ENCODE results near the gene PTPN14. TPM values are rescaled to one million over a fixed set of nuclear protein-coding genes. Genes with fewer than 3 reads are reported as not detected.

The PTPN14 gene
- total and polyA plus RNA-seq, 2 donors from 2014 or later: 5.1 to 87.2 TPM

DNA sequence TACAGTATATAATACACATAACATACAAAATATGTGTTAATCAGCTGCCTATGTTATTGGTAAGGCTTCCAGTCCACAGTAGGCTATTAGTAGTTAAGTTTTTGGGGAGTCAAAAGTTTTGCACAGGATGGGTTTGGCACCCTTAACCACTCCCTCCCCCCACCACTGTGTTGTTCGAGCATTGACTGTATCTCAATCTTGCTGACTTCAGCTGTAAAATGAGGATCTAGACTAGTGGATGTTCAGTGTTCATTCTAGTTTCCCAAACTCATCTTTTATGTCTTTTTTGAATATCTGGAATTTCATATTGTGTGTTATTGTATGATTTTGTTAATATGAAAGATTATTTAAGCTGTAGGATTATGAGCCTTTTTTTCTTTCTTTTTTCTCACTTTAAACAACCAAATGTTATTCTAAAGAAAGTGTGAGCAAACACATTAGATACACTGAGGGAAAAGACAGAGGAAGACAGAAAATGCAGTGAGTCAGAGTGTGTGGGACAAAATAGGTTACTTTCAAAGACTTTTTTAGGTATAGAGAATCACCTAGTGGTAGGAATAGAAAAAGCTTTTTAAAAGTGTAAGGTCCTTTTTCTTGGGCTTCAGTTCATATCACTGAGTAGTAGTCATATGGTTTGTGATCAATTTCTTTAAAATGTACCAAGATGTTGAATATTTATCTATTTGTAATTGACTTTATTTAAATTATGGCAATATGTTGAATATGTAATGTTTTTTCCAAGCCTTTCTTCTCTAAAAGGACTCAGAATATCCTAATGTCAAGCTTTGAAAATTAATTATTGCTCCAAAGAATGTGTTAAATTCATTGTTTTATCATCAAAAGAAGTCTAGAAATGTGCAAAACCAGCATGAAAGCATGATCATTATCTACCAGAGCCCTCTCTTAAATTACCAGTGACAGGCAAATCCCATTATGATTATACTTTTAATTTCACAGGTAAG is 33.7 kb upstream of the PTPN14 start:
- FAIRE-seq: peak; percentile 98
- Histone ChIP-seq H3K36me3 (ENCODE audit: control insufficient read depth in 2 of 3, insufficient read depth in 3 of 3, low read length in 3 of 3) (no peaks in the 10 kb centered on the region), H3K4me1 (ENCODE audit: control insufficient read depth in 2 of 3, insufficient read depth in 2 of 3, low read depth in 1 of 3, low read length in 3 of 3) (no peaks in the 10 kb centered on the region), H3K4me3 (ENCODE audit: low read length in 3 of 3) (no peak overlapping the region), H3K27me3 (ENCODE audit: control insufficient read depth, insufficient read depth, low read length) (no peaks in the 10 kb centered on the region), H3K9me3 (ENCODE audit: control insufficient read depth in 2 of 3, insufficient read depth in 1 of 3, low read length in 3 of 3) (no peaks in the 10 kb centered on the region), H3K27ac (ENCODE audit: low read depth in 2 of 2, low read length in 2 of 2) (no peak overlapping the region), H3K9ac (ENCODE audit: low read length in 3 of 3) (no peak overlapping the region)
- TF ChIP-seq, protein P1, sequence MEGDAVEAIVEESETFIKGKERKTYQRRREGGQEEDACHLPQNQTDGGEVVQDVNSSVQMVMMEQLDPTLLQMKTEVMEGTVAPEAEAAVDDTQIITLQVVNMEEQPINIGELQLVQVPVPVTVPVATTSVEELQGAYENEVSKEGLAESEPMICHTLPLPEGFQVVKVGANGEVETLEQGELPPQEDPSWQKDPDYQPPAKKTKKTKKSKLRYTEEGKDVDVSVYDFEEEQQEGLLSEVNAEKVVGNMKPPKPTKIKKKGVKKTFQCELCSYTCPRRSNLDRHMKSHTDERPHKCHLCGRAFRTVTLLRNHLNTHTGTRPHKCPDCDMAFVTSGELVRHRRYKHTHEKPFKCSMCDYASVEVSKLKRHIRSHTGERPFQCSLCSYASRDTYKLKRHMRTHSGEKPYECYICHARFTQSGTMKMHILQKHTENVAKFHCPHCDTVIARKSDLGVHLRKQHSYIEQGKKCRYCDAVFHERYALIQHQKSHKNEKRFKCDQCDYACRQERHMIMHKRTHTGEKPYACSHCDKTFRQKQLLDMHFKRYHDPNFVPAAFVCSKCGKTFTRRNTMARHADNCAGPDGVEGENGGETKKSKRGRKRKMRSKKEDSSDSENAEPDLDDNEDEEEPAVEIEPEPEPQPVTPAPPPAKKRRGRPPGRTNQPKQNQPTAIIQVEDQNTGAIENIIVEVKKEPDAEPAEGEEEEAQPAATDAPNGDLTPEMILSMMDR (IDR thresholded peaks at IDR 0.05; ENCODE audit: borderline replicate concordance, extremely low read depth, insufficient read depth): peak; percentile 70
- intact Hi-C loops (cut with DNase I): no loop called here
- peak in 2 of 5 donors; percentile 61 to 81 for DNase-seq

DNA sequence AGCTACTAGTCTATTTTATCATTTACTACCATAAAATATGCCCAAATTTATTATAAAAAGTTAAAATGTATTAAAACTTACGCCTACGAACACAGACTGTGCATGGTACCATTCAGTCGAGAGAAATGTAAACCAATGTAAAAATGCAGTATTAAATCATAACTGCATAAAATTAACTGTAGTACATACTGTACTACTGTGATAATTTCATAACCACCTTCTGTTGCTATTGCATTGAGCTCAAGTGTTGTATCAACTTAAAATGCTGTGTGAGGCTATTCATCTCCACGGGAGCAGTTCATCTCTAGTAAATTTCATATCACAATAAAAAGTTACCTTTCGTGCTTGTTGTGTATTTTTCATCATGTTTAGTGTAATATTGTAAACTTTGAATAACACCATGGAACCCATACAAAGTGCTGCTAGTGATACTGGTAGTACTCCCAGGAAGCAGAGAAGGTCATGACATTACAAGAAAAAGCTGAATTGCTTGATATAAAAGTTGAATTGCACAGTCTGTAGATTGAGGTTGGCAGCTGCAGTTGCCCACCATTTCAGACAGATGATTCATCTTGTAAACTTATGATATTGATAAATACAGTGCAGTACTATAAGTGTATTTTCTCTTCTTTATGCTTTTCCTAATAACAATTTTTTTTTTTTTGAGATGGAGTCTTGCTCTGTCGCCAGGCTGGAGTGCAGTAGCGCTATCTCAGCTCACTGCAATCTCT is 32.6 kb upstream of the PTPN14 start:
- H3K4me1 ChIP-seq (ENCODE audit: control insufficient read depth in 2 of 3, insufficient read depth in 2 of 3, low read depth in 1 of 3, low read length in 3 of 3): no peaks in the 10 kb centered on the region
- TF ChIP-seq, protein P1 (IDR thresholded peaks at IDR 0.05; ENCODE audit: borderline replicate concordance, extremely low read depth, insufficient read depth): no peak
- H3K9ac ChIP-seq (ENCODE audit: low read length in 3 of 3): no peak overlapping the region
- intact Hi-C loops (cut with DNase I): no loop called here
- FAIRE-seq (no peak), DNase-seq (no peak)
- no peak overlapping the region for H3K4me3 ChIP-seq (ENCODE audit: low read length in 3 of 3)
- no peaks in the 10 kb centered on the region for H3K36me3 ChIP-seq (ENCODE audit: control insufficient read depth in 2 of 3, insufficient read depth in 3 of 3, low read length in 3 of 3)
- no peak overlapping the region for H3K27ac ChIP-seq (ENCODE audit: low read depth in 2 of 2, low read length in 2 of 2)
- no peaks in the 10 kb centered on the region for H3K27me3 ChIP-seq (ENCODE audit: control insufficient read depth, insufficient read depth, low read length)
- no peaks in the 10 kb centered on the region for H3K9me3 ChIP-seq (ENCODE audit: control insufficient read depth in 2 of 3, insufficient read depth in 1 of 3, low read length in 3 of 3)

DNA sequence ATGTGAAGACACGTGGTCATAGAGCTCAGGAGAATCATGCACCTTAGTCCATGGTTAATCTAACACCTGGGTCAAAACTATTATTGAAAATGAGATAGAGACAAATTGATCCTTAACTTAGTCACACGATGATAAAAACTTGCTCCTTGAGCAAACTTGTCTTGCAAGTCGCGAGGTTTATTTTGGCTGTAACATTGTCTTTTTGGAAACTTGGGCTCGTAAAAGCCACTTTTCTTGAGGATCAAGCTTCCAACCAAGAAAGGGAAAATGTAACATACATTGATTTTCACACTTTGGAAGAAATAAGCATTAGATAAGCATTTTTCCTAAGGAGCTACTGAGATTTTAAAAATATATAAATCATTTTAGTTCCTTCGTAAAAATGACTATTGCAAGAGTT is 31.7 kb upstream of the PTPN14 start:
- Histone ChIP-seq H3K27me3 (ENCODE audit: control insufficient read depth, insufficient read depth, low read length) (no peaks in the 10 kb centered on the region), H3K9ac (ENCODE audit: low read length in 3 of 3) (no peak overlapping the region), H3K36me3 (ENCODE audit: control insufficient read depth in 2 of 3, insufficient read depth in 3 of 3, low read length in 3 of 3) (no peaks in the 10 kb centered on the region), H3K4me3 (ENCODE audit: low read length in 3 of 3) (no peak overlapping the region), H3K27ac (ENCODE audit: low read depth in 2 of 2, low read length in 2 of 2) (no peak overlapping the region), H3K9me3 (ENCODE audit: control insufficient read depth in 2 of 3, insufficient read depth in 1 of 3, low read length in 3 of 3) (no peaks in the 10 kb centered on the region), H3K4me1 (ENCODE audit: control insufficient read depth in 2 of 3, insufficient read depth in 2 of 3, low read depth in 1 of 3, low read length in 3 of 3) (no peaks in the 10 kb centered on the region)
- DNase-seq (no peak), FAIRE-seq (no peak)
- intact Hi-C loops (cut with DNase I): no loop called here
- TF ChIP-seq, protein P1 (IDR thresholded peaks at IDR 0.05; ENCODE audit: borderline replicate concordance, extremely low read depth, insufficient read depth): no peak

Measured in kidney (tissue), 14 donors.